HEK293 (cell line): ENCODE data around the gene THAP2.
A peak's percentile ranks its signal among the peaks of the same experiment; 100 is the strongest.

Experiments used
- CTCF ChIA-PET: fragments of 350-600 bp; formaldehyde crosslinking; extraction: SDS; loops from one replicate; lab custom pipeline; 2021; ENCODE audit warnings: antibody characterized with exemption; lab: Yijun Ruan, JAX
- POLR2A ChIA-PET: fragments of 300-600 bp; formaldehyde crosslinking; extraction: SDS; loops from one replicate; lab custom pipeline; 2020; ENCODE audit warnings: antibody characterized with exemption, inconsistent platforms; lab: Yijun Ruan, JAX
- H3K27ac ChIP-seq: fragments of 200-500 bp; sonication (Bioruptor generic); 2 replicates; pipeline ENCODE4 v1.5.1; 2014; ENCODE audit warnings: low read depth, low read length, control low read depth, inconsistent platforms; ENCODE audit errors: extremely low read depth
- H3K36me3 ChIP-seq, 2 experiments: fragments of 200-500 bp in 1 of 2; sonication (Bioruptor generic) in 1 of 2; 1 replicate in 1 of 2; 2 replicates in 1 of 2; pipeline ENCODE4 v1.5.1; 2014 to 2017; ENCODE audit warnings: inconsistent platforms in 2 of 2, low read length in 2 of 2; ENCODE audit not compliant: control insufficient read depth in 2 of 2, insufficient read depth in 1 of 2
- H3K4me1 ChIP-seq: fragments of 200-500 bp; sonication (Bioruptor generic); 2 replicates; pipeline ENCODE4 v1.5.1; 2014; ENCODE audit warnings: mild to moderate bottlenecking, low read length, inconsistent platforms; ENCODE audit not compliant: control insufficient read depth, insufficient read depth
- H3K4me3 ChIP-seq: 2 replicates; pipeline ENCODE4 v1.5.1; 2011; ENCODE audit warnings: low read depth, mild to moderate bottlenecking, control low read depth, low read length, moderate library complexity
- H3K9me3 ChIP-seq: fragments of 200-500 bp; sonication (Bioruptor generic); 2 replicates; pipeline ENCODE4 v1.5.1; 2014; ENCODE audit warnings: low read depth, low read length, inconsistent platforms; ENCODE audit not compliant: control insufficient read depth, insufficient read depth
- FEZF1 ChIP-seq: fragments of 450-650 bp; formaldehyde crosslinking; IDR thresholded peaks from 2 replicates; pipeline ENCODE4 v1.5.1; 2016; ENCODE audit warnings: missing biosample characterization, missing genetic modification characterization
- KLF16 ChIP-seq: fragments of 450-650 bp; formaldehyde crosslinking; IDR thresholded peaks from 2 replicates; pipeline ENCODE4 v1.5.1; 2017; ENCODE audit warnings: missing biosample characterization, missing genetic modification characterization
- KLF8 ChIP-seq: fragments of 450-650 bp; formaldehyde crosslinking; IDR thresholded peaks from 2 replicates; pipeline ENCODE4 v1.5.1; 2016; ENCODE audit warnings: missing biosample characterization, missing genetic modification characterization
- TSHZ1 ChIP-seq: fragments of 450-650 bp; formaldehyde crosslinking; IDR thresholded peaks from 2 replicates; pipeline ENCODE4 v1.5.1; 2016; ENCODE audit warnings: missing biosample characterization, missing genetic modification characterization, borderline replicate concordance
- ZNF155 ChIP-seq: fragments of 450-650 bp; formaldehyde crosslinking; IDR thresholded peaks from 2 replicates; pipeline ENCODE4 v1.5.1; 2016; ENCODE audit warnings: missing biosample characterization, missing genetic modification characterization
- ZNF18 ChIP-seq: fragments of 450-650 bp; formaldehyde crosslinking; IDR thresholded peaks from 2 replicates; pipeline ENCODE4 v1.5.1; 2016; ENCODE audit warnings: missing biosample characterization, missing genetic modification characterization
- ZNF214 ChIP-seq: fragments of 450-650 bp; formaldehyde crosslinking; IDR thresholded peaks from 2 replicates; pipeline ENCODE4 v1.5.1; 2017; ENCODE audit warnings: missing biosample characterization, mild to moderate bottlenecking, missing genetic modification characterization, borderline replicate concordance
- ZNF404 ChIP-seq: fragments of 450-650 bp; formaldehyde crosslinking; IDR thresholded peaks from 2 replicates; pipeline ENCODE4 v1.5.1; 2017; ENCODE audit warnings: missing biosample characterization, missing genetic modification characterization
- ZNF433 ChIP-seq: fragments of 450-650 bp; formaldehyde crosslinking; IDR thresholded peaks from 2 replicates; pipeline ENCODE4 v1.5.1; 2016; ENCODE audit warnings: missing biosample characterization, missing genetic modification characterization, low read depth
- ZNF654 ChIP-seq: fragments of 450-650 bp; formaldehyde crosslinking; IDR thresholded peaks from 2 replicates; pipeline ENCODE4 v1.5.1; 2016; ENCODE audit warnings: low read depth, missing biosample characterization, missing genetic modification characterization
- ZNF664 ChIP-seq: fragments of 450-650 bp; formaldehyde crosslinking; IDR thresholded peaks from 2 replicates; pipeline ENCODE4 v1.5.1; 2016; ENCODE audit warnings: missing biosample characterization, missing genetic modification characterization
- ZSCAN4 ChIP-seq: fragments of 450-650 bp; formaldehyde crosslinking; IDR thresholded peaks from 2 replicates; pipeline ENCODE4 v1.5.1; 2017; ENCODE audit warnings: missing biosample characterization, missing genetic modification characterization
- TF ChIP-seq, protein P1 (sequence below): fragments of 450-650 bp; IDR thresholded peaks from 2 replicates; pipeline ENCODE4 v1.5.1; 2018; ENCODE audit warnings: missing biosample characterization, mild to moderate bottlenecking, missing genetic modification characterization
- TF ChIP-seq, protein P2 (sequence below): fragments of 450-650 bp; formaldehyde crosslinking; IDR thresholded peaks from 2 replicates; pipeline ENCODE4 v1.5.1; 2016; ENCODE audit warnings: missing biosample characterization, missing genetic modification characterization
- TF ChIP-seq, protein P3 (sequence below): fragments of 450-650 bp; formaldehyde crosslinking; IDR thresholded peaks from 2 replicates; pipeline ENCODE4 v1.5.1; 2017; ENCODE audit warnings: missing biosample characterization, missing genetic modification characterization
- TF ChIP-seq, protein P4 (sequence below): fragments of 450-650 bp; formaldehyde crosslinking; IDR thresholded peaks from 2 replicates; pipeline ENCODE4 v1.5.1; 2016; ENCODE audit warnings: missing biosample characterization, missing genetic modification characterization

The THAP2 gene

DNA sequence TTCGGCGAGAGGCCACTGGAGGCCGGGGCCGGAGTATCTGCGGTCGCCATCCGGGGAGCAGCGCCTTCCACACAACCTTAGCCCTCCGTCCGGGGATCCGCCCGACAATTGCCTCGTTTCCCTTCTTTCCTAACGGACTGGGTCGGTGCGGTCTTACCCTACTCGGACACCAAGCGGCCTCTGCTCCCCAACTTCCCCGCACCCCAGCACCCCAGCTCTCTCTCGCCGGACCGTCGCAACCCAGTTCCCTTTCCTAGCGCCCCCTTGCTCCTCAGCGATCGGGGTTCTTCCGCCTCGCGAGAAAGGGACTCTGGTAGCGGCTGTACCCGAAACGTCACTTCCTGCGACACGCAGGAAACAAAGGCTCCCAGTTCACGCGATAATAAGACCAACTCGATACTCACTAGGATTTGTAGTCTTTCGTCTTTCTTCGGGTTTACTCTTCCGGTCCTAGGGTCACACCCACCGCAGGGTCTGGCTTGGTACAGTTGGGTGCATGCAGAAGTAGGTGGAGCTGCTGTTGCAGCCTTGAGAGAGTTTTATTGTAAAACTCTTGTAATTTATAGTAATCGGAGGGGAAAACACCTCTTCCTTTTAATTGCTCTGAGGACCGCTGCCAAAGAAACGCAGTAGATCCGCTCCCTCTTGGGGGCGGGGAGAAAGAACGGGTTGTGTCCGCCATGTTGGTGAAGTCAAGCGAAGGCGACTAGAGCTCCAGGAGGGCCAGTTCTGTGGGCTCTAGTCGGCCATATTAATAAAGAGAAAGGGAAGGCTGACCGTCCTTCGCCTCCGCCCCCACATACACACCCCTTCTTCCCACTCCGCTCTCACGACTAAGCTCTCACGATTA, at the start of gene THAP2, which contains the start of gene ZFC3H1:
Gene THAP2, plus strand, starts transcription at position 741 of the 850 bp plus-strand sequence. CDS start 209 bp downstream, outside the sequence.
Gene ZFC3H1, minus strand, starts transcription at position 288 of the 850 bp plus-strand sequence. Its CDS starts 238 bp downstream, at position 50.
- no peaks in the 10 kb centered on the region for H3K9me3 ChIP-seq
- H3K27ac ChIP-seq: peak within 1 kb of the TSS; percentile 83
- ChIA-PET CTCF (interaction anchor here (0.6 to 1.5 kb wide), 8 partner anchors 27 to 601 kb away, joined by 3 to 5 read pairs (median 3); partner anchors contain the start of genes LGR5 and RAB21), POLR2A (interaction anchor here (1.0 to 2.9 kb wide), 11 partner anchors 12 to 91 kb away, joined by 3 to 90 read pairs (median 6); partner anchors contain the start of genes RAB21 and TMEM19)
- H3K4me1 ChIP-seq: peaks cover 2% of the 10 kb centered on the region; the same call in 1 of the 2 replicates
- H3K4me3 ChIP-seq: peak within 1 kb of the TSS; percentile 71
- H3K36me3 ChIP-seq: peaks cover 11 to 17% of the 10 kb centered on the region in 2 experiments
- TF ChIP-seq, protein P1, sequence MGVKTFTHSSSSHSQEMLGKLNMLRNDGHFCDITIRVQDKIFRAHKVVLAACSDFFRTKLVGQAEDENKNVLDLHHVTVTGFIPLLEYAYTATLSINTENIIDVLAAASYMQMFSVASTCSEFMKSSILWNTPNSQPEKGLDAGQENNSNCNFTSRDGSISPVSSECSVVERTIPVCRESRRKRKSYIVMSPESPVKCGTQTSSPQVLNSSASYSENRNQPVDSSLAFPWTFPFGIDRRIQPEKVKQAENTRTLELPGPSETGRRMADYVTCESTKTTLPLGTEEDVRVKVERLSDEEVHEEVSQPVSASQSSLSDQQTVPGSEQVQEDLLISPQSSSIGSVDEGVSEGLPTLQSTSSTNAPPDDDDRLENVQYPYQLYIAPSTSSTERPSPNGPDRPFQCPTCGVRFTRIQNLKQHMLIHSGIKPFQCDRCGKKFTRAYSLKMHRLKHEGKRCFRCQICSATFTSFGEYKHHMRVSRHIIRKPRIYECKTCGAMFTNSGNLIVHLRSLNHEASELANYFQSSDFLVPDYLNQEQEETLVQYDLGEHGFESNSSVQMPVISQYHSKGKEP (tag by site-specific recombination): peak; percentile 99
- no peak for TF ChIP-seq ZNF654
- no peak; the same call in 1 of the 2 replicates for TF ChIP-seq FEZF1 (tag by site-specific recombination)
- TF ChIP-seq ZNF433: no peak
- TF ChIP-seq, protein P2, sequence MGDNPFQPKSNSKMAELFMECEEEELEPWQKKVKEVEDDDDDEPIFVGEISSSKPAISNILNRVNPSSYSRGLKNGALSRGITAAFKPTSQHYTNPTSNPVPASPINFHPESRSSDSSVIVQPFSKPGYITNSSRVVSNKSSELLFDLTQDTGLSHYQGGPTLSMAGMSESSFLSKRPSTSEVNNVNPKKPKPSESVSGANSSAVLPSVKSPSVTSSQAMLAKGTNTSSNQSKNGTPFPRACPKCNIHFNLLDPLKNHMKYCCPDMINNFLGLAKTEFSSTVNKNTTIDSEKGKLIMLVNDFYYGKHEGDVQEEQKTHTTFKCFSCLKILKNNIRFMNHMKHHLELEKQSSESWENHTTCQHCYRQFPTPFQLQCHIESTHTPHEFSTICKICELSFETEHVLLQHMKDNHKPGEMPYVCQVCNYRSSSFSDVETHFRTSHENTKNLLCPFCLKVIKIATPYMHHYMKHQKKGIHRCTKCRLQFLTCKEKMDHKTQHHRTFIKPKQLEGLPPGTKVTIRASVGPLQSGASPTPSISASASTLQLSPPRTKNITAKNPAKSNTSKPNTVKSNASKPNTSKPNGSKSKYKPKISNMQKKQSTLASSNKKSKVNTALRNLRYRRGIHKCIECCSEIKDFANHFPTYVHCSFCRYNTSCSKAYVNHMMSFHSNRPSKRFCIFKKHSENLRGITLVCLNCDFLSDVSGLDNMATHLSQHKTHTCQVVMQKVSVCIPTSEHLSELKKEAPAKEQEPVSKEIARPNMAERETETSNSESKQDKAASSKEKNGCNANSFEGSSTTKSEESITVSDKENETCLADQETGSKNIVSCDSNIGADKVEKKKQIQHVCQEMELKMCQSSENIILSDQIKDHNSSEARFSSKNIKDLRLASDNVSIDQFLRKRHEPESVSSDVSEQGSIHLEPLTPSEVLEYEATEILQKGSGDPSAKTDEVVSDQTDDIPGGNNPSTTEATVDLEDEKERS (tag by site-specific recombination): 0 out of 2 replicates have a peak, but pooled peaks have one; percentile 15
- TF ChIP-seq ZNF155 (tag by site-specific recombination): no peak
- TF ChIP-seq, protein P3, sequence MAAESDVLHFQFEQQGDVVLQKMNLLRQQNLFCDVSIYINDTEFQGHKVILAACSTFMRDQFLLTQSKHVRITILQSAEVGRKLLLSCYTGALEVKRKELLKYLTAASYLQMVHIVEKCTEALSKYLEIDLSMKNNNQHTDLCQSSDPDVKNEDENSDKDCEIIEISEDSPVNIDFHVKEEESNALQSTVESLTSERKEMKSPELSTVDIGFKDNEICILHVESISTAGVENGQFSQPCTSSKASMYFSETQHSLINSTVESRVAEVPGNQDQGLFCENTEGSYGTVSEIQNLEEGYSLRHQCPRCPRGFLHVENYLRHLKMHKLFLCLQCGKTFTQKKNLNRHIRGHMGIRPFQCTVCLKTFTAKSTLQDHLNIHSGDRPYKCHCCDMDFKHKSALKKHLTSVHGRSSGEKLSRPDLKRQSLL (tag by site-specific recombination): no peak
- TF ChIP-seq ZNF18 (tag by site-specific recombination): 0 out of 2 replicates have a peak, but pooled peaks have one; percentile 27
- peak; percentile 86; the same call in 1 of the 2 replicates for TF ChIP-seq KLF16 (tag by site-specific recombination)
- no peak for TF ChIP-seq ZNF664 (tag by site-specific recombination)
- TF ChIP-seq KLF8 (tag by site-specific recombination): peak; percentile 71
- no peak; the same call in 1 of the 2 replicates for TF ChIP-seq ZSCAN4
- no peak for TF ChIP-seq ZNF214 (tag by site-specific recombination)
- TF ChIP-seq, protein P4, sequence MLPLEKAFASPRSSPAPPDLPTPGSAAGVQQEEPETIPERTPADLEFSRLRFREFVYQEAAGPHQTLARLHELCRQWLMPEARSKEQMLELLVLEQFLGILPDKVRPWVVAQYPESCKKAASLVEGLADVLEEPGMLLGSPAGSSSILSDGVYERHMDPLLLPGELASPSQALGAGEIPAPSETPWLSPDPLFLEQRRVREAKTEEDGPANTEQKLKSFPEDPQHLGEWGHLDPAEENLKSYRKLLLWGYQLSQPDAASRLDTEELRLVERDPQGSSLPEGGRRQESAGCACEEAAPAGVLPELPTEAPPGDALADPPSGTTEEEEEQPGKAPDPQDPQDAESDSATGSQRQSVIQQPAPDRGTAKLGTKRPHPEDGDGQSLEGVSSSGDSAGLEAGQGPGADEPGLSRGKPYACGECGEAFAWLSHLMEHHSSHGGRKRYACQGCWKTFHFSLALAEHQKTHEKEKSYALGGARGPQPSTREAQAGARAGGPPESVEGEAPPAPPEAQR (tag by site-specific recombination): no peak
- no peak for TF ChIP-seq ZNF404 (tag by site-specific recombination)
- TF ChIP-seq TSHZ1 (tag by site-specific recombination): no peak
